Measurements from ENCODE around the gene PRDM11.

Gene PRDM11

DNA sequence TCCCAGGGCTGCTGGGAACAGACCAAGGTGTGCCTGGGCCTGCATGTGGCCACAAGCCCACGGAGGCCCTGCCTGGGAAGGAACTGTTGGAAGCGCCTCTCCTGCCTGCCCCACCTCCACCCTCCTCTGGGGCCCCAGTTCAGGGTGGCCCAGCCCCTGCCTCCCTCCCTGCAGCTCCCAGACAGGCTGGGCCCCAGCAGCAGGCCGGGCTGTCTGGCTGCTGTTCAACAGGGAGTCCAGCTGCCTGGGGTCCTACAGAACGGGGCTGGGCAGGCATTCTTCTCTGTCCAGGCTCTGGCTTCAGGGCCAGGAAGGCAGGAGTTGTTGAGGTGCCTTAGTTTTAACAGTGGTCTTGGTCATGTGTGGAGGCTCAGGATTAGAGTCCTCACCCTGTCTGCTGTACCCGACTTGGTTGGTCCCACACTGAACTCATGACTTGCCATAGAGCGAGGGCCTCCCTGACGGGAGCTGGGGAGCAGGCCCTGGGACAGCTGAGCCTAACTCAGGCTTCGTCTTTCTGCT is 11.8 kb downstream of the PRDM11 start:
- no peak for DNase-seq

DNA sequence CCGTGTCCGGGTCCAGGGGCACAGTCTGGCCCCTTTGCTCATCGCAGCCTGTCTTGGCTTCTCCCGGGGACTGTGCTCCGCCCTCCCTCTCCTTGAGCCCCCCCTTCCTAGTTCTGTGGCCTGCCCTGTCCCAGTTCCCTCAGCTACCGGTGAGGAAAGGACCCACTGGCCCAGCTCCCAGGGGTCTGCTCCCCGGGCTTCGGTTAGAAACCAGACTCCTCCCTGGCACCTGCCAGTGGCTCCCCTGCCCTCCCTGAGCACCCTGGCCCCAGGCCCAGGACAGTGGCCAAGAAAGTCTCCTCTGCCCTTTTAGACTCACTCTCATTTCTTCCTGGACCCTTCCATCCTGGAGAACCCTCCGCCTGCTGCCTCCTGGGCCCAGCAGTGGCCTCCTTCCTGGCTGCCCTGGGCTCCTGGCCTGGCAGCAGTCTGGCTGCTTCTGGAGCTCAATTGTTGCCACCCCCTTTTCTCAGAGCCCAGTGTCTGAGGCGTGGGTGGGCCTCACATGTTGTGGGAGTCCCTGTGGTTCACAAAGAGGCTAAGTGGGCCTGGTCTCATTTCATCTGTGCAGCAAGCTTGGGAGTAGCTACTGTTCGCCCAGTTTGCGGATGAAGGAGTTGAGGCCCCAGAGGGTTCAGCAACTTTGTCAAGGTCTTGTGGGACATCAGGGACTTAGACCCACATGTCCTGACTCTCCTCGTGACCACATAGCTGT is 12.6 kb downstream of the PRDM11 start:
- no peak for DNase-seq

DNA sequence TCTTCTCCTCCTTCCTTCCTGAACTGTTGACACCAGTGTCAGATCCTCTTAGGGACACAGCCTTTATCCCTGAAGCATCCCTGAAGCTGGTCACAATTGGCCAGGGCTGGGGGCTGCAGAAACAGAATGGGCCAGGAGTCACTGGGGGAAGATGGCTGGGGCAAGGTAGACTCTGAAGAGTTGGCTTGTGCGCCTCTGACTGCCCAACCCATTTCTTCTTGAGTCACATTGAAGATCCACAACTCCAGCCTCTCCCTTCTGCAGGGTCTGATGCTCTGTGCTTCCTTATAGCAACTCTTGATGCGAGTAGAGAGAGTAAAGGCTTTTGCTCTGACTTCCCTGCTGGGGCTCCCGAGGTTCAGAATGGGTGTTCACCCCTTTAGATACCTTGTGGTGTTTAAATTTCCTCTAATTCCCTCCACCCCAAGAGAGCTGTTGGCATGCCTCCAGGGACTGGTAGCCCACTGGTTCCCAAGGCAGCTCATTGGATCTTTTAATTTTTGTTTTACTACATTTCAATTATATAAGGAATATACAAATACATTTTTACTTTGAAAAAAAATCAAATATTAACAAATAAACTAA is 13.4 kb downstream of the PRDM11 start:
- no peak for DNase-seq

DNA sequence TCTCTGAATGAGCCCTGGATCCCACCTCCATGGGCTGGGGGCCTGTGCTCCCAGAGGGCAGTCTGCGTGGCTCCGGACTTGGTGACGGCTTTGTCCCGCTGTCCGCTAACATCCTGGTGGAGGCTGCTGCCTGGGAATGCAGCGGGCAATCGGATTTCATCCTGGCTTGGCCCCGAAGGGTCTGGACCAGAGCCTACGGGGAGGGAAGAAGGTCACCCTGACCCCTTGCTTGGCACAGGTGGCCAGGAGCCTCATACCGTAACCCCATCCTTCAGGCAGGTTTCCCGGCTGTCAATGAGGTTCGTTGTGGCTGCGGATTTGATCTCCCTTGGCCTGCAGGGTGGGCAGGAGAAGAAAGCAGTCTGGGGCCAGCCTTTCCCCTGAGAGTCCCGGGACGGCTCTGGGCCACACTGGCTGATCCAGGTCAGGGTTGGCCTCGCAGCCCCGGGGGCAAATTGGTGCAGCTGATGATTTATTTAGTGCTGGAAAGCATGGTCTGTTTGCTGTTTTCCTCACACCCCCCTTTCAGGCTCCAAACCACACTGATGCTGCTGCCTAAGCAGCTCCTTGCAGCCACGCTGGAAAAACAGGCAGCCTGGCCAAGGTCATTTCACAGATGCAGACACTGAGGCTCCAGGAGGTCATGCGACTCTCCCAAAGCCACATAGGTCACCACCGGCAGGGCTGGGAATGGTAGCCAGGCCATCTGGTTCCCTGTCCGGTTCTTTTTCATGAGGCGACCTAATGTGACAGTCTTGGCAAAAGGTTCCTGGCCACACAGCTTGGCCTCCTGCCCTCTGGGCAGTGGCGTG is 15.0 kb downstream of the PRDM11 start:
- DNase-seq = no peak

DNA sequence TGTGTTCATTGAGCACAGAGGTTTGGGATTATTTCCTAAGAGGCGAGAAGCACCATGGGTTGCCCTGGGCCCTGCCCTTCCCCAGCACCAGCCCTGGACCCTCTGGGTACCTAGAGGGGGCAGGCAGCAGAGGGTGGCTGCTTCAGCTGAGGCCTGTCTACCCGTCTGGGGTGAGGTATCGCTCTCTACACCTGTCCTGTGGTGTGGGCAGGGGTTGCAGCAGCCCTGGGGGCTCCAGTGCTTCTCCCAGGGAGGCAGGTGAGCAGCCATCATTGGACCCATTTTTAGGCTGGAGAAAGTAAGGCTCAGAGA is 15.6 kb downstream of the PRDM11 start:
- DNase-seq = no peak

DNA sequence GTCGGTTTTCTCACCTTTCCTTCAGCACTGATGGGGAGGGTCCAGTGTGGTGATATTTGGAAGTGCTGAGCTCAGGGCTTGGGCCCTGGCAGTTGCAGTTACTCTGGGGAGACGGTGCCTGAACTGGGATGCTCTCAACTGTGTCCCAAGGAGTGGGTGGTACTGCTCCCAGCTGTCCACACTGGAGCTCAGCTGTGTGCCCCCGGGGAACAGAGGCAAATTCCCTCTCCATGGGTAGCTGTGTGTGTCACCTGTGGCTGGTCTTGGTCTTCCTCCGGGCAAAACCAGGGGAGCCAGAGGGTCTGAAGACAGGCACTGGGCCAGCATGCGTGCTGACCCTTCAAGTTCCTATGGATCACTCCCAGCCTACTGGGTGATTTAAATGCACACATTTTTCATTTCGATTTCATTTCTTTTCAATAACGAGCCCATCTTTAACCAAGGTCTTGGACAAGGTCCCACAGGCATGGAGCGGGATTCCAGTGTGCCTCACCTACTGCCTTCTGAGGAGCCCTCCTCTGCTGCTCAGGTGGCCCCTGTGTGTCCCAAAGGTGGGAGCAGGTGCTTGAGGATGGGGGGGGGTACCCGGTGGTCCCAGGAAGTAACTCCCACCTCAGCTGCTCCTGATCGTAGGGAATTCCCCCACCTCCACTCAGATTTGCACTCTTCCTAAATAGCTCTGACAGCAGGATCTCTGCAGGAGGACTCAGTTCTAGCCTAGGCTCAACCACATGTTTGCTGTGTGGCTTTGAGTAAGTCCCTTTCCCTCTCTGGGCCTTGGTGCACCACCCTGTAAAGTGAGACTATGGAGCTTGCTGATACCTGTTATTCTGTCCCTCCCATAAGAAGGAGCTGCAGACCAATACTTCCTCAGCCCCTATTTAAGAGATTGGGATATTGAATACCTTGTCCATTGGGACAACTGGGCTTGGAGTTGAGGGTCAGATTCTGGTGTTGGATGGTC is 16.8 kb downstream of the PRDM11 start:
- DNase-seq = no peak

DNA sequence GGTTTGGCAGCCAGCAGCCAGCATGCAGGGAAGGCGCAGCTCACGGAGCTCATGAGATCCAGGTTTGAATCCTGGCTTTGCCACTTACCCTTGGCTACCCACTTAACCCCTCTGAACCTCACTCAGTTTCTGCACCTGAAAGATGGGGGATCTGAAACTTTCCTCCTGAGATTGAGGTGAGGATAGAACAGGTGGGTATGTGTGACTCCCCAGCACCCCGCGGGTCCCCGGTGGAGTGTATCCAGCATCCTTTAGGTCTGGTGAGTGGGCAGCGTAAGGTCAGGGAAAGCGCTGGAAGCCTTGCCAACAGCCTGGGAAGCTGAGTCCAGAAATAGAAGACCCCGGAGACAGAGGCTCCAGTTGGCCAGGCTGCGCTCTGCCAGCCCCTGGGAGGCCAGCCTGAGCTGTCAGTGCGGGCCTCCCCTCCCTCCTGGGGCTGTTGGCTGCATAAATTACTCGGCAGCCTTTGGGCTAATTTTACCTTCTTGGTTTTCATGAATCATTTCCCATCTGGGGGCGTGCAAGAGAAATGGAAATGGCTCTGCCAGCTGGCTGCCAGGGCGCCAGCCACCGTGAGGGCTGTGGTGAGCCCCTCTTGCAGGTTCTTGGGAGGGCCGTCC is 17.6 kb downstream of the PRDM11 start:
- no peak for DNase-seq

DNA sequence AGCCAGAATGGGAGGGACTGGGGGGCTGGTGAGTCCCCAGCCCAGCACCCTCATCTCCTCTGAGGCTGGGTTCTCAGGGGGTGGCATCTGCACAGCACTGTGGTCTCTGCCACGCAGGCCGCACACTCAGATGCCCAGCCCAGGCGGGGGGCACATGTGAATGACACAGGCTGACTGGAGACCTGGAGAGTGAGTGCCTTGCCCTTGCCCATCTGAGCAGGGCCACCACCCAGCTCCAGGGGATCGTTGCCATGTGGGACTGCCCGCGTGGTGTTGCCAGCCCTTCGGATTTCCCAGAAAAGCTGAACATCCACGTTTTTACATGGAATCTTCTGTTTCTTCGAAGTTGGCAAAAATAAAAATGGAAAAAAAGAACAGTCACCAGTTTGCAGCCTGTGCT is 18.9 kb downstream of the PRDM11 start:
- no peak for DNase-seq

DNA sequence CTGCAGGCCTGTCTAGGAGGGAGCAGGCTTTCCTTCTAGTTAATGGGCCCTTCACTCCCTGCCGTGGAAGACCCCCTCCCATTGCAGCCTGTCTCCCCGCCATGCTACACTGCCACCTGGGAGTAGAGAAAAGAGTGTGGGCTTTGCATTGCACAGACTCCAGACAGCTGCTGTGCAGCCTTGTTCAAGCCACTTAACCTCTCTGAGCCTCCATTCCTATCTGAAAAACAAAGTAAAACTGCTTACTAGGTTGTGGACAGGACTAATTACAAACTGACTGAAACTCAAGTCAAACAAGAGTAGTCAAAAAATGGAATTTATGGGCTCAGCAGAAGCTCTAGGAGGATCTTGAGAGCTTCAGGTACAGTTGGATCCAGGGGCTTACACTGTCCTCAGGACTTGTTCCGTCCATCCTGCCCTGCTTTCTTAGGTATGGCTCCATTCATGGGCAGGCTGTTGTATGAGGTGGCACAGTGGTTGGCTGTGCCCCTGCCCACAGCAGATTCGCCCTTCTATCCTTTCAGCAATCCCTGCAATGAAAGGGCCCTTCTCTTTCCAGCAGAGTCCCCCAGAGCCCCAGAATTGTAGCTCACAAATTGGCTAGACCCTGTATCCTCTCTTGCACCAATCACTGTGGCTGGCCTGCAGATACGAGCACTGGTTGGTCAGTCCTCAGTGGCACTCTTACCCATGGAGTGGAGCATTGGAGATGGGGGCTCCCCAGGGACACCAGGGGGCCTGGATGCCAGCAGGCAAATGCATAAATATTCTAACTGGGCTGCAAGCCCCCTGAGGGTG is 19.6 kb downstream of the PRDM11 start:
- no peak for DNase-seq

DNA sequence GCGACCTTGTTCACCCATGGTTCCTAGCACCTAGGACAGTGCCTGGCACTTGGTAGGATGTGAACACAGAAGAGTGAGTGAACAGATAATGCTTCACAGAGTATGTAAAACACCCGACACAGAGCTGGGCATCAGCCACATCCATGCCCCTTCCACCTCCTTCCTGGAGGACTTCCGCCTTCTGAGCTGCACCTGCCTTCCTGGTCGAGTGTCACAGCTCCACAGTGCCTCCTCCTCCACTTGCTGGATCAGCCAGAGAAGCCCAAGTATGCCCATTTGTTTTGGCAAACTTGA is 20.1 kb downstream of the PRDM11 start:
- DNase-seq = no peak

DNA sequence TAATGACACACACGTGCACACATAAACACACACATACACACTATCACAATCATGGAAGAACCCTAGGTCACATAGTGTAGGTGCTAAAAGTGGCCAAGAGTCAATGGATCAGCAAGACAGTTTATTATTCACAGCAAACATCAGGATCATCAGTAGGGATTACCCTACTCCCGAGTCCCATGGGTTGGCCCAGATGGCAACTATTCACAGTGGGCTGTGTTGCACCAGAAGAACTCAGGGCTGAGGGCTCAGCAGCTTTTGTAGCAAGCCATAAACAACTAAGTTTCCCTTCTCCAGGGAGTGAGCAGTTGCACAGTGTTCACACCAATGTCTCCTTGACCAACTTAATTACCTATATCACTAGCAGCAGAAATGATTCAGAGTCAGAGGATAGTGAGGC is 20.8 kb downstream of the PRDM11 start:
- DNase-seq = no peak

DNA sequence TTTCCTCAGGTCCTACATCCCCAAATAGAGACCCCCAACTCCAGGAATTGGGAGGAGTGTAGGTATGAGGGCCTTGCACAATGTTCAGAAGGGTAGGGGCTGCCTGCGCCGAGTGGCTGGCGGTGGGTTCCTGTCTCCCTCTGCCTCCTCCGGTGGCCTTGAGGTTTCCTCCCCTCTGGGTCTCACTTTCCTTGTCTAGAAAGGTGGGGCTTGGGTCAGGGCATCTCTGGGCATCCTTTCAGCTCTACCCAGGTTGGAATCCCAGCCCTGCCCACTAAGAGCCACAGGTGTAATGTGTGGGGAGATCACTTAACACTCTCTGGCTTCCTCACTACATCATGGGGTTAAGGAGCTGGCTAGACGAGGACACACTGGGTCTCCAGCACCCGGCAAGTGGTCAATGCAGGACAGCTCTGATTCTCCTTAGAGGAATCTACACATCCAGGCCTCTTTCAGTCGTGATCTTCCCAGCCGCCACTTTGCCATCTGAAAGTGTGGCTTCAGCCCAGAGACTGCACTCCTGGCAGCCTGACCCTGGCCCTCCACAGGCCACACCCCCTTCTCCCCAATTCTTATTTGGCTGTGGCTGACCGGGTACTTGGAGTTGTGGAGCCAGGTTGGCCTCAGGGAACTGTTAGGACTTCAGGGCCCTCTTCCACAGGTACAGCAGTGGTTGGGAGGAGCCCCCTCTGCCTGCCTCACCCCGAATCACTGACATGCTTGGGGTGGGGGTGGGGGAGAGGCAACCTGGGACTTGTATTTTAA is 22.1 kb downstream of the PRDM11 start:
- DNase-seq = no peak

DNA sequence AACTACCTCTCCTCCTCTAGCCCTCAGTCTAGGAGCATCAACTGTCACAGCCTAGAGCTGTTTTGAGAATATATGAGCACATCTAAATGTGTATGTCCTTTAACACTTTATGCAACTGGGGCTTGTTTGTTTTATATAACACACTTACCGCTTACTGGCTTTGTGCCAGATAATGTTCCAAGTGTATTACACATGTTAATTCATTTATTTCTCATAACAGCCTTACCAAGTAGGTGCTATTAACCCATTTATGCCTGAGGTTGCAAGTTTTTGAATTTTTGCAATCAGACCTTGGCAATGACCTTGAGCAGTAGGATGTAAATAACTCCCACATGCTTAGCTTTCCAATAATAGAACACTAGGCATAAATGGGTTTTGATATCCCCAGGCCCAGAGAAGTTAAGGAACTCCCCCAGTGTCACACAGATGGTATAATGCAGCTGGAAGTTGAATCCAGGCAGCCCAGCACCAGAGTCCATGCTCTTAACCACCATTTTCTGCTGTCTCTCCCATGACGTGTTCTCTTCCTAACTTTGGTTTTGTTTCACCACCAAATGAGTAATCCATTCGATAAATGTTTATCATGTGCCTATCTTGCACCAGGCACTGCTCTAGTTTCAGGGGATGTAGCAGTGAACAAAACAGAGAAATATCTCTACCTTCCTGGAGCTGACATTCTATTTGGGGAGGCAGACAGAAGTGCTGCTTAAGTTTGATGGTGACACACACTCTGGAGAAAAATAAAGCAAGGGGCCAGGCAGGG is 23.1 kb downstream of the PRDM11 start:
- DNase-seq = no peak

DNA sequence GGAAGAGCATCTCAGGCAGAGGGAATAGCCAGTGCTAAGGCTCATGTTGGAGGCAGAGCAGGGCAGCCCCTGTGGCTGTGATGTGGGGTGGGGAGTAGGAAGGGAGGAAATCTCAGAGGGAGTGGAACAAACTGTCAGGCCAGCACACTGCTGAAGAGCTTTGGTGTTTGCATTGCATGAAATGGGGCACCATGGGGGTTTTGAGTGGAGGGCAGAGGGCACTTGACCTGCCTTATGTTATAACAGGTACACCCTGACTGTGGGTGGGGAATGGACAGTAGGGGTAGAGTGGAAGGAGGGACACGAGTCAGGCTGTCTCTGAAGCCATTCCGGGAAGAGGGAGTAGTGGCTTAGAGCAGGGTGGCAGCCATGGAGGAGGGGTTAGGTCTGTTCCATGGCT is 24.0 kb downstream of the PRDM11 start:
- DNase-seq = no peak

DNA sequence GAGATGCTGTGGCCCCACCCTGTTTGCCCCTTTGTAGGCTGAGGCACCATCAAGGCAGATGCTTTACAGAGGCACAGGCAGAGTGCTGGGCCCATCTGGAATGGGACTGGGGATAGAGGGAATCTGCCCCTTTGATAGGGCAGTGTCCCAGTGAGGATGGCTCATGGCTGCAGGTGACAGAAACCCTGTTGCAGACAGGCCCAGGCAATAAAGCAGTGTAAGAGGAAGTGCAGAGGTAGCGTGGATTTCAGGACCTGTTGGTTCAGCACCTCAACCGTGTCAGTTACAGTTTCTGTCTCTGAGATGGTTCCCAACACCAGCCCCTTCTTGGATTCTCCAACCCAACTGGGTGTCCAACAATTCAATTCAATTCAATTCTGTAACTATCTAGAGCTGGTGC is 25.1 kb downstream of the PRDM11 start:
- DNase-seq = no peak

DNA sequence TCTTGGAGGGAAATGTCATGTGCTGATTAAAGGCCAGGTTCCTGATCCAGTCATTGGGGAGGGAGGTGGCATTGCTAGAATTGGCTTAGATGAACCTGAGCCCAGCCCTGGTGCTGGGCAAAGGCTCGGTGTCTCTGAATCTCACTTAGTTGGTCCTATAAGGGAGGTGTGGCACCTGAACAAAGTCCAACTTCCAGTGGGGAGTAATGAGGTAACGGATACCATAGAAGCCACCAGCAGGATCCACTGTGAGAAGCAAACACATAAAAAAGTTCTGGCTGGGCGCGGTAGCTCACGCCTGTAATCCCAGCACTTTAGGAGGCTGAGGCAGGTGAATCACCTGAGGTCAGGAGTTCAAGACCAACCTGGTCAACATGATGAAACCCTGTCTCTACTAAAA is 26.6 kb downstream of the PRDM11 start:
- DNase-seq = no peak

DNA sequence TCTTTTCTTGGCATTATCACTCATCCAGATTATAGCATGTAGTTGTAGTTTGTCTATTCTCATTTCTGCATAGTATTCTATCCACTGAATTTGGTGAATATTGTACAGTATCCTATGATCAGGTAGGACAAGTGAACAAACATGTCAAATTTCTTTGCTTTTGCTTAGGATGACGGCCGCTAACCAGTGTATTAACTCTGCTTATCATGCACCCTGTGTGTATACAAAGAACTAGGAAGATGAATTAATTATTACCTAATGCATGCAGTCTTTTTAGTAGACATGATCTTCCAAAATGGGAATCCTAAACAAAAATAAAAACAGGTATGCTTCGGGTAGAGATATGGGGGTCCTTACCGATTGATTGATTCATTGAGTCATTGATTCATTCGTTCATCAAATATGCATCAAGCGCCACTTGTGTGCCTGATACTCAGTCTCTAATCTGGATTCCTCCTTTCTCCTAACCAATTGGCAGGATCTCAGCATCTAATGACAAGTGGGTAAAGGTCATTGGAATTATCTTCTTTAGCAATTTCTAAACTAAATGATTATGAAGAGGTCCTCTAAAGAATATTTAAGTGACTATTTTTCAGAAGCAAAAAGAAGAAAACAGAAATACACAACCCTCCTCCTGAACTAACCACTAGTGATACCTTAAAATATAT is 27.9 kb downstream of the PRDM11 start:
- DNase-seq = no peak

DNA sequence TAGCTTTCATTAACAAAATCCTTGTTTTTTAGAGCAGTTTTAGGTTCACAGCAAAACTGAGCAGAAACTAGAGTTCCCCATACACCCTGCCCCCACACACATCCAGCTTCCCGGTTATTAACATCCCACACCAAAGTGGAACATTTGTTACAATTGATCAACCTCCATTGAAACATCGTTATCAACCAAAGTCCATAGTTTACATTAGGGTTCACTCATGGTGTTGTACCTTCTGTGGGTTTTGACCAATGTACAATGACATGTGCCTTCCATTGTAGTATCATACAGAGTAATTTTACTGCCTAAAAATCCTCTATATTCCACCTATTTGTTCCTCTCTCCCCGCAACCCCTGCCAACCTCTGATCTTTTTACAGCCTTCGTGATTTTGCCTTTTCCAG is 28.5 kb downstream of the PRDM11 start:
- DNase-seq = no peak

DNA sequence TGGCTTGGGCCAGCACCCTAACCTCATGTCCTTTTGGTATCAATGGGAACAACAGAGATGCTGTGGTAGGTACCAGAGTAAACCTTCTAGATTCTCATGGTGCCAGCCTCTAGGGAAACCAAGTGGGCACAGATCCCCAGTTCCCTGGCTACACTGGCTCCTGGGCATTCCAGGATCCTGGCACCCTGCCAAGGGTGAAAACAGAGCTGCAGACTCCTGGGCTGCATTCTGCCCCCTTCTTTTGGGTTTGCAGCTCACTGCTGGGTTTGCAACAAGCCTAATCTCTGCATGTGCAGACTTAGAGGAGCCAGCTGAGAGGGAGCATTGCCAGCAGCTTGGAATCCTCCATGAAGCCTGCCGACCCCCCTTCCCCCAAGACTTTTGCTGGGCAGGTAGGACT is 30.6 kb downstream of the PRDM11 start:
- DNase-seq = no peak

DNA sequence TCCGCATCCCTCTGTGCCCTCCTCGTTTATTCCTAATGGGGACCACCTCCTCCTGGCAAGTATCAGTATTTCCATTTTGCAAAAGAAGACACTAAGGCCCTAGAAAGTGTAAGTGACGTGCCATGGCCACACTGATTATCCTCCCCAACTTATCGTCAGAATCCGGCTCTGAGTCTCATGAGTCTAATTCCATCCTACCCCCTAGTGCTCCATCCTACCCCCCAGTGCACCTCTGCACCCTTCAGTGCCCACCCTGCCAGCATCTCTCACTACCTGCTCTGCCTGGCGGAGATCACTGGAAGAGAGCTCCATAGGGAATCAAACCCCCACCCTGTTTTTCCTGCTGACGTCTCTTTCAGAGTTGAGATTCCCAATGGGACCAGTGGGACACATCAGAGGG is 31.8 kb downstream of the PRDM11 start:
- no peak for DNase-seq
